Upper lobe of left lung (tissue), 4 donors: ENCODE measurements around the gene SP100.

Experiments
- CTCF ChIP-seq, 6 experiments: fragments of 450-650 bp in 4 of 6; fragments of 200-600 bp in 2 of 6; sonication (generic) in 2 of 6; IDR thresholded peaks; one replicate each; pipeline ENCODE4 v1.5.1; 2016 to 2019; ENCODE audit warnings: antibody characterized with exemption in 6 of 6
- EP300 ChIP-seq, 4 donors: sonication (generic); formaldehyde crosslinking; IDR thresholded peaks; one replicate each; pipeline ENCODE4 v1.5.1; 2017; ENCODE audit warnings: antibody characterized with exemption in 4 of 4, control low read depth in 2 of 4
- POLR2A ChIP-seq, 4 donors: fragments of 450-650 bp; IDR thresholded peaks; one replicate each; pipeline ENCODE4 v1.5.1; 2016 to 2017; ENCODE audit warnings: antibody characterized with exemption in 4 of 4, mild to moderate bottlenecking in 2 of 4
- POLR2AphosphoS5 ChIP-seq, 2 donors: sonication (generic); formaldehyde crosslinking; IDR thresholded peaks; one replicate each; pipeline ENCODE4 v1.5.1; 2017; ENCODE audit warnings: antibody characterized with exemption in 2 of 2

DNA sequence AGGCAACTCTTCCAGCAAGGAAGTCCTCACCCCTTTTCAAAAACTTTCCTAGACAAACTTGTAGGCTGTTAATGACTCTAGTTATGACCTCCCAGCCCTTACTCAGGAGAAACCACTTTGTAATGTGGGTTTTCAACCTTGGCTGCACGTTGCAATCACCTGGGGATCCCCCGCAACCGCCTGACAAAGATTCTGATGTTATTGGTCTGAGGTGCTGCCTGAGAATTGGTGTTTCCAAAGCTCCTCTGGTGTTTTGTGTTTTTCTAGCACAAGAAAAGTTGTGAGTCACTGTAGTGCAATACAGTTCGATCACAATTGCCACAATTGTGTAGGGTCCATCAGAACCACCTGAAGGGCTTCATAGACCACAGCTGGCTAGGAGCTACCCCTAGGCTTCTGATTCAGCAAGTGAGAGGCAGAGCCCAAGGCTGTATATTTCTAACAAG lies 121.6 kb downstream of the SP100 start:
- TF ChIP-seq POLR2AphosphoS5 (IDR thresholded peaks at IDR 0.05) (no peak), EP300 (IDR thresholded peaks at IDR 0.05) (no peak), CTCF (IDR thresholded peaks at IDR 0.05) (no peak), POLR2A (IDR thresholded peaks at IDR 0.05) (no peak)
